Liver (tissue), 9 donors: Measurements from ENCODE around the gene LCMT1. TPM values are rescaled to one million over a fixed set of nuclear protein-coding genes. Genes with fewer than 3 reads are reported as not detected.

Source experiments
- DNase-seq: peaks from one replicate; pipeline ENCODE4 v3.0.0-alpha.2; 2017; ENCODE audit warnings: low spot score
- H3K27ac ChIP-seq, 2 donors: one replicate each; pipeline ENCODE4 v1.7.0; 2013; ENCODE audit warnings: inconsistent platforms in 2 of 2, low read length in 2 of 2, control low read depth in 1 of 2, low read depth in 1 of 2, mild to moderate bottlenecking in 1 of 2
- H3K27me3 ChIP-seq, 4 donors: one replicate each; pipeline versions ENCODE4 v1.6.1 to v1.7.0; 2013; ENCODE audit warnings: low read length in 3 of 4, inconsistent platforms in 1 of 4, mild to moderate bottlenecking in 1 of 4, moderate library complexity in 1 of 4; ENCODE audit not compliant: control insufficient read depth in 4 of 4, insufficient read depth in 4 of 4
- H3K36me3 ChIP-seq, 4 donors: one replicate each; pipeline versions ENCODE4 v1.6.1 to v1.7.0; 2013; ENCODE audit warnings: low read length in 3 of 4, mild to moderate bottlenecking in 3 of 4, low read depth in 1 of 4, moderate library complexity in 1 of 4; ENCODE audit not compliant: control insufficient read depth in 4 of 4, insufficient read depth in 3 of 4
- H3K4me1 ChIP-seq, 4 donors: one replicate each; pipeline versions ENCODE4 v1.6.1 to v1.7.0; 2013; ENCODE audit warnings: low read length in 3 of 4, mild to moderate bottlenecking in 3 of 4, moderate library complexity in 1 of 4; ENCODE audit not compliant: control insufficient read depth in 4 of 4, insufficient read depth in 4 of 4
- H3K4me3 ChIP-seq, 3 donors: one replicate each; pipeline versions ENCODE4 v1.6.1 to v1.7.0; 2013; ENCODE audit warnings: low read length in 3 of 3, control low read depth in 1 of 3, low read depth in 1 of 3, mild to moderate bottlenecking in 1 of 3
- H3K9ac ChIP-seq, 2 donors: one replicate each; pipeline ENCODE4 v1.7.0; 2013; ENCODE audit warnings: low read length in 2 of 2, mild to moderate bottlenecking in 2 of 2, moderate library complexity in 2 of 2, control low read depth in 1 of 2, low read depth in 1 of 2
- H3K9me3 ChIP-seq, 4 donors: one replicate each; pipeline versions ENCODE4 v1.6.1 to v1.7.0; 2013; ENCODE audit warnings: low read length in 3 of 4; ENCODE audit not compliant: control insufficient read depth in 4 of 4
- ATF3 ChIP-seq: IDR thresholded peaks from 2 replicates; pipeline ENCODE4 v1.6.1; 2016; ENCODE audit warnings: antibody characterized with exemption
- EGR1 ChIP-seq, 2 donors: IDR thresholded peaks; 2 replicates each; pipeline ENCODE4 v1.6.1; 2016 to 2018; ENCODE audit warnings: antibody characterized with exemption in 2 of 2, low read depth in 2 of 2
- FOXA1 ChIP-seq: IDR thresholded peaks from 2 replicates; pipeline ENCODE4 v1.6.1; 2016; ENCODE audit warnings: antibody characterized with exemption
- FOXA2 ChIP-seq: IDR thresholded peaks from 2 replicates; pipeline ENCODE4 v1.6.1; 2016; ENCODE audit warnings: antibody characterized with exemption
- GABPA ChIP-seq, 2 donors: IDR thresholded peaks in 1 of 2; conservative IDR thresholded peaks in 1 of 2; 2 replicates each; pipeline ENCODE4 v1.6.1; 2016; ENCODE audit warnings: antibody characterized with exemption in 2 of 2, mild to moderate bottlenecking in 1 of 2, moderate library complexity in 1 of 2
- HNF4A ChIP-seq, 2 donors: conservative IDR thresholded peaks; 2 replicates each; pipeline ENCODE4 v1.6.1; 2016; ENCODE audit warnings: antibody characterized with exemption in 2 of 2, mild to moderate bottlenecking in 2 of 2
- HNF4G ChIP-seq: IDR thresholded peaks from 2 replicates; pipeline ENCODE4 v1.6.1; 2016; ENCODE audit warnings: antibody characterized with exemption
- JUND ChIP-seq, 2 donors: IDR thresholded peaks; 2 replicates each; pipeline ENCODE4 v1.6.1; 2016; ENCODE audit warnings: antibody characterized with exemption in 2 of 2
- MAX ChIP-seq: IDR thresholded peaks from 2 replicates; pipeline ENCODE4 v1.6.1; 2016; ENCODE audit warnings: antibody characterized with exemption
- NR2F2 ChIP-seq: IDR thresholded peaks from 2 replicates; pipeline ENCODE4 v1.6.1; 2016; ENCODE audit warnings: antibody characterized with exemption
- RAD21 ChIP-seq, 2 donors: IDR thresholded peaks; 2 replicates each; pipeline ENCODE4 v1.6.1; 2016; ENCODE audit warnings: antibody characterized with exemption in 2 of 2, mild to moderate bottlenecking in 2 of 2
- RXRA ChIP-seq, 2 donors: IDR thresholded peaks; 2 replicates each; pipeline ENCODE4 v1.6.1; 2017 to 2018; ENCODE audit warnings: antibody characterized with exemption in 2 of 2, mild to moderate bottlenecking in 1 of 2
- SP1 ChIP-seq: IDR thresholded peaks from 2 replicates; pipeline ENCODE4 v1.6.1; 2018; ENCODE audit warnings: antibody characterized with exemption, mild to moderate bottlenecking
- TAF1 ChIP-seq: conservative IDR thresholded peaks from 2 replicates; pipeline ENCODE4 v1.6.1; 2016; ENCODE audit warnings: antibody characterized with exemption, mild to moderate bottlenecking
- YY1 ChIP-seq: IDR thresholded peaks from 2 replicates; pipeline ENCODE4 v1.6.1; 2016; ENCODE audit warnings: antibody characterized with exemption, mild to moderate bottlenecking
- ZBTB33 ChIP-seq: IDR thresholded peaks from 2 replicates; pipeline ENCODE4 v1.6.1; 2016; ENCODE audit warnings: antibody characterized with exemption
- WGBS: extraction: QIAGEN DNeasy Blood & Tissue Kit; methylation state at CpG from one replicate; pipeline ENCODE4 v1.1.7; 2013; 5-methylcytosine and 5-hydroxymethylcytosine counted together
- polyA plus RNA-seq, 2 donors: library from polyadenylated mRNA; stranded (reverse) in 1 of 2; unstranded in 1 of 2; fragments of 200-250 nt in 1 of 2; fragments of >200 nt in 1 of 2; fragmentation: Nextera tagmentation in 1 of 2; extraction: Ambion mirVana in 1 of 2; gene quantifications; one replicate each; pipeline versions ENCODE4 v1.2.1 to v1.2.3, GENCODE V29; 2013 to 2015
- total RNA-seq, 2 donors: library from RNA; depleted of rRNA; stranded (reverse); fragments of >200 nt; gene quantifications; one replicate each; pipeline ENCODE4 v1.2.3, GENCODE V29; 2014
- TF ChIP-seq, protein P1 (sequence below): IDR thresholded peaks from 2 replicates; pipeline ENCODE4 v1.6.1; 2016; ENCODE audit warnings: antibody characterized with exemption, mild to moderate bottlenecking
- donor health status: healthy.
- donor health status: healthy.
- donor health status: healthy.
- donor health status: healthy.
- donor health status: healthy.

LCMT1 gene
- total and polyA plus RNA-seq, 4 donors: 4.8 to 8.2 (median 6.6) TPM

DNA sequence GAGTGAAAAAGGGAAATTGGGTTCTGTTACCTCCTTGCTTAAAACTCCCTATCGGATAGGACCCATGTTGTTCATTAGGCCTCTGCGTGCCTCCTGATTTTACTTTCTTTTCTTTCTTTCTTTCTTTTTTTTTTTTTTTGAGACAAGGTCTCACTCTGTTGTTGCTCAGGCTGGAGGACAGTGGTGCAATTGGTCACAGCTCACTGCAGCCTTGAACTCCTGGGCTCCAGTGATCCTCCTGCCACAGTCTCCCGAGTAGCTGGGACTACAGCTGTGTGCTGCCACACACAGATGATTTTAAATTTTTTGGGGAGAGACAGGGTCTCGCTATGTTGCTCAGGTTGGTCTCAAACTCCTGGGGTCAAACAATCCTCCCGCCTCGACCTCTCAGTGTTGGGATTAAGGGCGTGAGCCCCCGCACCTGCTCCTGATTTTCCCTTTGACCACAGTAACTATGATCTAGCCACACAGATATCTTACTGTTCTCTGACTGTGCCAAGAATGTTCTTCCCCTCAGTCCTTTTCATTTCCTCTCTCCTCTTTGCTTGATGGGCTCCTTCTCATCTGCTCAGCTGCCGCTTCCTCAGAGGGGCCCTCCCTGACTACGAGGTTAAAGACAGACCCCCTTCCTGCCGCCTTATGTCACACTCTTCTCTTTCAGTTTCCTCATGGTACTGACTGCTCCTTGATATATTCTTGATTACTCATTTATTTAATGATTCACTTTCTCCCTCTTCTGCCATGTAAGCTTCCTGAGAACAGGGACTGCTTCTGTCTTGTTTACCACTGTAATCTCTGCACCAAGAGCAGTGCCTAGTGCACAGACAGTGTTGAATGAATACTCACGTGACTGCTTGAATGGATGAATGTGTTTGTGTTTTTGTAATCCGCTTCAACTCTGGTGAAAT lies 44.3 kb downstream of the LCMT1 start:
- Histone ChIP-seq H3K36me3 (peaks cover 2 to 34% (median 13%) of the 10 kb centered on the region in 4 donors), H3K4me3 (no peak overlapping the region), H3K27ac (no peak overlapping the region), H3K9me3 (no peaks in the 10 kb centered on the region), H3K27me3 (no peaks in the 10 kb centered on the region), H3K9ac (no peak overlapping the region), H3K4me1 (no peaks in the 10 kb centered on the region)
- no peak for TF ChIP-seq HNF4G
- TF ChIP-seq FOXA2: no peak
- no peak for TF ChIP-seq GABPA (IDR thresholded peaks at IDR 0.05 in 1 of 2, conservative IDR thresholded peaks at IDR 0.05 in 1 of 2)
- no peak for TF ChIP-seq EGR1 (IDR thresholded peaks at IDR 0.05; ENCODE audit: low read depth in 2 of 2)
- TF ChIP-seq MAX: no peak
- no peak for TF ChIP-seq FOXA1
- TF ChIP-seq TAF1: no peak
- TF ChIP-seq SP1: no peak
- TF ChIP-seq ATF3: no peak
- TF ChIP-seq, protein P1, sequence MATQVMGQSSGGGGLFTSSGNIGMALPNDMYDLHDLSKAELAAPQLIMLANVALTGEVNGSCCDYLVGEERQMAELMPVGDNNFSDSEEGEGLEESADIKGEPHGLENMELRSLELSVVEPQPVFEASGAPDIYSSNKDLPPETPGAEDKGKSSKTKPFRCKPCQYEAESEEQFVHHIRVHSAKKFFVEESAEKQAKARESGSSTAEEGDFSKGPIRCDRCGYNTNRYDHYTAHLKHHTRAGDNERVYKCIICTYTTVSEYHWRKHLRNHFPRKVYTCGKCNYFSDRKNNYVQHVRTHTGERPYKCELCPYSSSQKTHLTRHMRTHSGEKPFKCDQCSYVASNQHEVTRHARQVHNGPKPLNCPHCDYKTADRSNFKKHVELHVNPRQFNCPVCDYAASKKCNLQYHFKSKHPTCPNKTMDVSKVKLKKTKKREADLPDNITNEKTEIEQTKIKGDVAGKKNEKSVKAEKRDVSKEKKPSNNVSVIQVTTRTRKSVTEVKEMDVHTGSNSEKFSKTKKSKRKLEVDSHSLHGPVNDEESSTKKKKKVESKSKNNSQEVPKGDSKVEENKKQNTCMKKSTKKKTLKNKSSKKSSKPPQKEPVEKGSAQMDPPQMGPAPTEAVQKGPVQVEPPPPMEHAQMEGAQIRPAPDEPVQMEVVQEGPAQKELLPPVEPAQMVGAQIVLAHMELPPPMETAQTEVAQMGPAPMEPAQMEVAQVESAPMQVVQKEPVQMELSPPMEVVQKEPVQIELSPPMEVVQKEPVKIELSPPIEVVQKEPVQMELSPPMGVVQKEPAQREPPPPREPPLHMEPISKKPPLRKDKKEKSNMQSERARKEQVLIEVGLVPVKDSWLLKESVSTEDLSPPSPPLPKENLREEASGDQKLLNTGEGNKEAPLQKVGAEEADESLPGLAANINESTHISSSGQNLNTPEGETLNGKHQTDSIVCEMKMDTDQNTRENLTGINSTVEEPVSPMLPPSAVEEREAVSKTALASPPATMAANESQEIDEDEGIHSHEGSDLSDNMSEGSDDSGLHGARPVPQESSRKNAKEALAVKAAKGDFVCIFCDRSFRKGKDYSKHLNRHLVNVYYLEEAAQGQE: no peak
- TF ChIP-seq JUND (IDR thresholded peaks at IDR 0.05): no peak
- no peak for TF ChIP-seq RAD21 (IDR thresholded peaks at IDR 0.05)
- TF ChIP-seq NR2F2: no peak
- no peak for TF ChIP-seq ZBTB33
- no peak for TF ChIP-seq RXRA (IDR thresholded peaks at IDR 0.05)
- TF ChIP-seq YY1: no peak
- no peak for TF ChIP-seq HNF4A (conservative IDR thresholded peaks at IDR 0.05)
- 94% methylated on average over 13 of the region's 13 CpGs for WGBS
- no peak for DNase-seq

GRCh38 chr16:25157271-25157875 lies 45.8 kb downstream of the LCMT1 start:
- Histone ChIP-seq H3K9me3 (no peaks in the 10 kb centered on the region), H3K36me3 (peaks cover 2 to 33% (median 12%) of the 10 kb centered on the region in 4 donors), H3K27me3 (no peaks in the 10 kb centered on the region), H3K4me1 (no peaks in the 10 kb centered on the region), H3K9ac (no peak overlapping the region), H3K27ac (no peak overlapping the region), H3K4me3 (no peak overlapping the region)
- TF ChIP-seq HNF4A (conservative IDR thresholded peaks at IDR 0.05): no peak
- no peak for TF ChIP-seq ZBTB33
- DNase-seq: no peak
- 96% methylated on average over 8 of the region's 8 CpGs for WGBS
